ENCODE data around the gene TES. TPM values are rescaled to one million over a fixed set of nuclear protein-coding genes. Genes with fewer than 3 reads are reported as not detected.
A peak's percentile ranks its signal among the peaks of the same experiment; 100 is the strongest.

TES gene
- total RNA-seq, 1 donor = 99.2 TPM

DNA sequence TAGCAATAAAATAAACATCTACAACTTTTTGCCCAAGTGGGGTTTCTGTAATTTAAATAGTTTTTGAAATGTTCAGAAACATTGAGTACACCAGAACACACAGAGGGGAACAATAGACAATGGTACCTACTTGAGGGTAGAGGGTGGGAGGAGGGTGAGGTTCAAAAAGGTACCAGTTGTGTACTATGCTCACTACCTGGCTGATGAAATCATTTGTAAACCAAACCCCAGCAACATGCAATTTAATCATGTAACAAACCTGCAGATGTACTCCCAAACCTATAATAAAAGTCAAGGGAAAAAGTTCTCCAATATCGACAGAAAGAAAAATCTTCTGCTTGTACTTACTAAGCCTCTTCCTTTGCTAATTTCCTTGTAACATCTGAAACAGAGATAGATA lies 4.2 kb upstream of the TES start:
- DNase-seq (ENCODE audit: insufficient read length, low spot score, missing footprints) = no peak
- no peak overlapping the region for H3K4me2 ChIP-seq (ENCODE audit: insufficient read depth, low read length)

DNA sequence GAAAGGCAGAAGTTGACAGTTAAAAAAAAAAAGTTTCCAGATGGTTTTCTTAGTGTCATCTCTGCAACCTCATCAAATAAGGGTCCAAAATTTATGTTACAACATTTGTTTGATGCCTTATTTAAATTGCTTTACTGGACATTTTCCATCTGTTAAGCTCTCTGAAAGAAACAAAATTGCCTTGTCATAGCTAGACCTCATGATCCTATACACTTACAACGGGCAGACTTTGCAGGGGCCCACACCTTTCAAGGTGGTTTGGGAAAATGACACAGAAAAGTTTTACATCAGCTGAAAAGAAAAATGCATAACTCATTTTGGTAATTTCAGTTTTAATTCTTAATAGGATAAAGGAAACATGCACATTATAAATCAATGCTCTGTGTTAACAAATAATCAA lies 1.4 kb upstream of the TES start:
- Histone ChIP-seq H2AFZ (ENCODE audit: low read length) (no peak overlapping the region), H3K79me2 (ENCODE audit: insufficient read depth, low read length) (peaks cover 21% of the 10 kb centered on the region), H4K20me1 (ENCODE audit: insufficient read depth, low read length) (no peaks in the 10 kb centered on the region), H3K27me3 (ENCODE audit: insufficient read depth, low read length) (no peaks in the 10 kb centered on the region), H3K4me3 (ENCODE audit: insufficient read depth, low read length) (no peak overlapping the region), H3K4me1 (ENCODE audit: insufficient read depth, low read length) (peaks cover 21% of the 10 kb centered on the region), H3K4me2 (ENCODE audit: insufficient read depth, low read length) (no peak overlapping the region), H3K36me3 (ENCODE audit: insufficient read depth, low read length) (no peaks in the 10 kb centered on the region), H3K9me3 (ENCODE audit: low read depth, low read length) (no peaks in the 10 kb centered on the region), H3K27ac (ENCODE audit: low read depth, low read length) (no peak overlapping the region)
- TF ChIP-seq, protein P1, sequence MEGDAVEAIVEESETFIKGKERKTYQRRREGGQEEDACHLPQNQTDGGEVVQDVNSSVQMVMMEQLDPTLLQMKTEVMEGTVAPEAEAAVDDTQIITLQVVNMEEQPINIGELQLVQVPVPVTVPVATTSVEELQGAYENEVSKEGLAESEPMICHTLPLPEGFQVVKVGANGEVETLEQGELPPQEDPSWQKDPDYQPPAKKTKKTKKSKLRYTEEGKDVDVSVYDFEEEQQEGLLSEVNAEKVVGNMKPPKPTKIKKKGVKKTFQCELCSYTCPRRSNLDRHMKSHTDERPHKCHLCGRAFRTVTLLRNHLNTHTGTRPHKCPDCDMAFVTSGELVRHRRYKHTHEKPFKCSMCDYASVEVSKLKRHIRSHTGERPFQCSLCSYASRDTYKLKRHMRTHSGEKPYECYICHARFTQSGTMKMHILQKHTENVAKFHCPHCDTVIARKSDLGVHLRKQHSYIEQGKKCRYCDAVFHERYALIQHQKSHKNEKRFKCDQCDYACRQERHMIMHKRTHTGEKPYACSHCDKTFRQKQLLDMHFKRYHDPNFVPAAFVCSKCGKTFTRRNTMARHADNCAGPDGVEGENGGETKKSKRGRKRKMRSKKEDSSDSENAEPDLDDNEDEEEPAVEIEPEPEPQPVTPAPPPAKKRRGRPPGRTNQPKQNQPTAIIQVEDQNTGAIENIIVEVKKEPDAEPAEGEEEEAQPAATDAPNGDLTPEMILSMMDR (IDR thresholded peaks at IDR 0.05; ENCODE audit: extremely low read depth, low read depth, low read length) = no peak
- DNase-seq (ENCODE audit: insufficient read length, low spot score, missing footprints) = no peak

More for the DNA sequence above, 4.2 kb upstream of the TES start:
- no peaks in the 10 kb centered on the region for H3K27me3 ChIP-seq (ENCODE audit: insufficient read depth, low read length)
- H4K20me1 ChIP-seq (ENCODE audit: insufficient read depth, low read length) = no peaks in the 10 kb centered on the region
- no peak overlapping the region for H3K27ac ChIP-seq (ENCODE audit: low read depth, low read length)
- H3K4me3 ChIP-seq (ENCODE audit: insufficient read depth, low read length) = no peak overlapping the region
- H3K79me2 ChIP-seq (ENCODE audit: insufficient read depth, low read length) = no peaks in the 10 kb centered on the region
- TF ChIP-seq, protein P1 (IDR thresholded peaks at IDR 0.05; ENCODE audit: extremely low read depth, low read depth, low read length) = no peak
- no peaks in the 10 kb centered on the region for H3K4me1 ChIP-seq (ENCODE audit: insufficient read depth, low read length)
- H3K9me3 ChIP-seq (ENCODE audit: low read depth, low read length) = no peaks in the 10 kb centered on the region
- no peak overlapping the region for H2AFZ ChIP-seq (ENCODE audit: low read length)
- no peaks in the 10 kb centered on the region for H3K36me3 ChIP-seq (ENCODE audit: insufficient read depth, low read length)

DNA sequence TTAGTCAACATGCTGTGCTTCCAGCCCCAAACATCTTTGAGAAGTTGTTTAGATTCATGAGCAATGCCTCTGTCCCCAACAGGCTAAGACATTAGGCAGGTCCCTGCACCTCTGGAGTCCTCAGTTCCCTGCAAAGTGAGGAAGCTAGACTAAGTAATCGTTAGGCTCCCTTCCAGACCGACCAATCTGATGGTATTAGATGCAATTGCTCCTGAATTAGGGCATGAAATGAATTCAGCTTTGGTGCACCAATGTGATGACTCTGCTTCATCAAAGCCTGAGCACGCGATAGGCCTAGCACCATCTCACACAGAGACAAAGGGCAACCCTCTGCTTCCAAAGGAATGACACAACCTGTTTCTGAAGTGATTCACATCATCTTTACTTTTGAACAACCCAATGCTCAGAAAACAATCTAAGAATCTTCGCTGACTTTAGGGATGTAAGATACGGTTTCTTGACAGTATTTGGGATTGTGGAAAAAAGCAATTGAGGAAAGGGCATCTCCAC lies 723 bp upstream of the TES start:
- Histone ChIP-seq H3K4me2 (ENCODE audit: insufficient read depth, low read length) (no peak overlapping the region), H3K4me1 (ENCODE audit: insufficient read depth, low read length) (peaks cover 28% of the 10 kb centered on the region), H3K27ac (ENCODE audit: low read depth, low read length) (no peak overlapping the region), H3K27me3 (ENCODE audit: insufficient read depth, low read length) (no peaks in the 10 kb centered on the region), H3K9me3 (ENCODE audit: low read depth, low read length) (no peaks in the 10 kb centered on the region), H3K79me2 (ENCODE audit: insufficient read depth, low read length) (peaks cover 27% of the 10 kb centered on the region), H2AFZ (ENCODE audit: low read length) (no peak overlapping the region), H4K20me1 (ENCODE audit: insufficient read depth, low read length) (no peaks in the 10 kb centered on the region), H3K36me3 (ENCODE audit: insufficient read depth, low read length) (no peaks in the 10 kb centered on the region), H3K4me3 (ENCODE audit: insufficient read depth, low read length) (no peak overlapping the region)
- no peak for DNase-seq (ENCODE audit: insufficient read length, low spot score, missing footprints)
- TF ChIP-seq, protein P1 (IDR thresholded peaks at IDR 0.05; ENCODE audit: extremely low read depth, low read depth, low read length) = no peak

DNA sequence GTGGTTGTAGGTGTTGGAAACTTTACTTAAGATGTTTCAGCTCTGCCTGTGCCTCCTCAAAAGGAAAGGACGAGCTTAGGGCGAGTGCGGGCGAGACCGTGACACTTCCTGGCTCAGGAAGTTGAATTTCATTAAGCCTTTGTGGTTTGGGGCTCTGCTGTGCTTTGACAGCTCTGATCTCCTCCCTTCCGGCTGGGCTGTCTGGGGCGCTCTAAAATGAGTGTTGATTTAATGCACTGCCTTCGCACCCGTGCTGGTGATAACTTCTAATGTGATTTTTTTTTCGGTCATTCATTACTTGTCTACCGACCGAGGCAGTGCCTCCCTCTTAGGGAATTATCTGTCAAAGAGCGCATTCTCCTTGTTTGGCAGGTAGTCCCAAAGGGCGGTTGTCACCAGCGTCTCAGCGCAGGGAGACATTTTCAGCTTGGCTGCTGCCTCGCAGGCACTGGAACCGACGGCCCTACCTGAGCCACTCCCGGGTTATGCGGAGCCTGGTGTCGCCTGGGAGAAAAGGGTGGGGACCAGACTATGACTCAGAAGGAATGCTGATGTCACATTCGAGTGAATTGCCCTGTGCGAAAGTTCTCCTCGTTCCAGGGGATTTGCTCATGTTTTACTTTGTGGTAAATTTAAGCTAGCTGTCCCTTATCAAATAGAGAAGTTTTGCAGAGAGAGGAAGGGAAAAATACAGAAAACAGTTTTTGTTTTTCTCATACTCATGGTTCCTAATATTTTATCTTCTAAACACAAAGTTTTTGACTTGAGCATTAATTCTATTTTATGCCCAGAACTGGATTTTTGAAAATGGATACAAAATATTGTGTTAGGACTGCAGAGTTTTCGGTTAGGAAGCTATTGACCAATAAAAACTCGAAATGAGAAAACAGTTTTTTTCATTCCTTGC lies 920 bp downstream of the TES start:
- peaks cover 44% of the 10 kb centered on the region for H3K79me2 ChIP-seq (ENCODE audit: insufficient read depth, low read length)

More for the DNA sequence above, 920 bp downstream of the TES start:
- Histone ChIP-seq H3K27ac (ENCODE audit: low read depth, low read length) (peak overlapping the region; percentile 97), H3K4me3 (ENCODE audit: insufficient read depth, low read length) (peak overlapping the region; percentile 90), H3K36me3 (ENCODE audit: insufficient read depth, low read length) (no peaks in the 10 kb centered on the region), H3K27me3 (ENCODE audit: insufficient read depth, low read length) (no peaks in the 10 kb centered on the region), H3K4me1 (ENCODE audit: insufficient read depth, low read length) (peaks cover 30% of the 10 kb centered on the region), H3K4me2 (ENCODE audit: insufficient read depth, low read length) (peak overlapping the region; percentile 96), H3K9me3 (ENCODE audit: low read depth, low read length) (no peaks in the 10 kb centered on the region), H2AFZ (ENCODE audit: low read length) (peak overlapping the region; percentile 74), H4K20me1 (ENCODE audit: insufficient read depth, low read length) (no peaks in the 10 kb centered on the region)
- DNase-seq (ENCODE audit: insufficient read length, low spot score, missing footprints) = peak; percentile 97
- TF ChIP-seq, protein P1 (IDR thresholded peaks at IDR 0.05; ENCODE audit: extremely low read depth, low read depth, low read length) = no peak

All from osteoblast (primary cell).